Peyer's patch (tissue), 4 donors: ENCODE results near the gene ATF6B. TPM values are rescaled to one million over a fixed set of nuclear protein-coding genes. Genes with fewer than 3 reads are reported as not detected.

ENCODE experiments used
- small RNA-seq, 2 donors: library from RNA; depleted of rRNA; stranded (forward); fragments of <200 nt; gene quantifications; one replicate each; pipeline ENCODE3, GENCODE V24; 2016
- total RNA-seq, 4 donors: library from RNA; depleted of rRNA; stranded (reverse); fragments of >200 nt; gene quantifications; one replicate each; pipeline ENCODE4 v1.1.0, GENCODE V29; 2016

Gene ATF6B
- total RNA-seq, 4 donors from 2014 or later, result 75.3 to 408 (median 156) TPM

Small RNA genes lying within 50 kb of the gene (small RNA-seq; reads per million reads assigned to genes)
- 0 reads per million in 2 donors for gene RNA5SP206

Other genes with a start within 250 kb of the ATF6B start
- gene SLC44A4, start 249.2 kb downstream of the ATF6B start, total RNA-seq, result 100 to 1,000 TPM in 3 of 4 donors, 10 to 100 TPM in 1; 64.4 to 508 (median 436) TPM
- 10 to 100 TPM; 25.0 to 75.1 (median 50.6) TPM for gene EHMT2, start 230.5 kb downstream of the ATF6B start, total RNA-seq
- 1 to 10 TPM in 3 of 4 donors, not detected in 1; 1.0 to 5.0 (median 1.9) TPM for gene ZBTB12, start 226.2 kb downstream of the ATF6B start, total RNA-seq
- 10 to 100 TPM; 15.3 to 63.2 (median 38.4) TPM for gene C2, start 200.5 kb downstream of the ATF6B start, total RNA-seq
- 100 to 1,000 TPM in 1 of 4 donors, 10 to 100 TPM in 3; 23.1 to 183 (median 89.9) TPM for gene CFB, start 182.2 kb downstream of the ATF6B start, total RNA-seq
- gene NELFE, start 169.3 kb downstream of the ATF6B start, total RNA-seq, result 10 to 100 TPM; 45.4 to 59.7 (median 50.2) TPM
- 100 to 1,000 TPM in 2 of 4 donors, 10 to 100 TPM in 2; 81.3 to 130 (median 107) TPM for gene SKIC2, start 169.1 kb downstream of the ATF6B start, total RNA-seq
- 10 to 100 TPM; 15.1 to 47.9 (median 24.1) TPM for gene DXO, start 156.1 kb downstream of the ATF6B start, total RNA-seq
- gene C4A, start 146.2 kb downstream of the ATF6B start, total RNA-seq, result 10 to 100 TPM; 13.7 to 56.9 (median 20.8) TPM
- 10 to 100 TPM; 11.0 to 80.0 (median 20.3) TPM for gene C4B, start 113.5 kb downstream of the ATF6B start, total RNA-seq
- gene CYP21A2, start 89.8 kb downstream of the ATF6B start, total RNA-seq, result 1 to 10 TPM in 1 of 4 donors, not detected in 3; 1.2 TPM
- 100 to 1,000 TPM in 2 of 4 donors, 10 to 100 TPM in 2; 38.5 to 301 (median 117) TPM for gene TNXB, start 18.9 kb downstream of the ATF6B start, total RNA-seq
- 1 to 10 TPM; 5.1 to 6.6 (median 5.6) TPM for gene FKBPL, start 2.0 kb upstream of the ATF6B start, total RNA-seq
- 1 to 10 TPM in 3 of 4 donors, not detected in 1; 3.1 to 4.1 (median 3.8) TPM for gene PRRT1, start 23.7 kb upstream of the ATF6B start, total RNA-seq
- 100 to 1,000 TPM in 1 of 4 donors, 10 to 100 TPM in 2, 1 to 10 TPM in 1; 7.4 to 121 (median 26.9) TPM for gene PPT2, start 25.9 kb upstream of the ATF6B start, total RNA-seq
- 10 to 100 TPM in 3 of 4 donors, 1 to 10 TPM in 1; 8.9 to 28.1 (median 16.2) TPM for gene EGFL8, start 36.3 kb upstream of the ATF6B start, total RNA-seq
- gene AGPAT1, start 47.8 kb upstream of the ATF6B start, total RNA-seq, result 100 to 1,000 TPM in 1 of 4 donors, 10 to 100 TPM in 3; 28.9 to 140 (median 90.7) TPM
- gene RNF5, start 50.2 kb upstream of the ATF6B start, total RNA-seq, result 100 to 1,000 TPM in 3 of 4 donors, 10 to 100 TPM in 1; 84.2 to 199 (median 115) TPM
- 10 to 100 TPM in 2 of 4 donors, 1 to 10 TPM in 2; 2.8 to 31.4 (median 9.2) TPM for gene AGER, start 56.0 kb upstream of the ATF6B start, total RNA-seq
- gene PBX2, start 62.0 kb upstream of the ATF6B start, total RNA-seq, result 10 to 100 TPM; 33.3 to 74.3 (median 64.4) TPM
- 10 to 100 TPM in 2 of 4 donors, 1 to 10 TPM in 2; 5.3 to 38.8 (median 10.3) TPM for gene GPSM3, start 64.4 kb upstream of the ATF6B start, total RNA-seq
- gene NOTCH4, start 95.8 kb upstream of the ATF6B start, total RNA-seq, result 10 to 100 TPM in 2 of 4 donors, 1 to 10 TPM in 2; 1.8 to 50.3 (median 8.9) TPM
- not detected for gene TSBP1, start 243.7 kb upstream of the ATF6B start, total RNA-seq